CD14-positive monocyte (primary cell): ENCODE results near the gene CFAP74. TPM values are rescaled to one million over a fixed set of nuclear protein-coding genes. Genes with fewer than 3 reads are reported as not detected.

ENCODE experiments used
- DNase-seq, 3 donors: peaks; one replicate each; pipeline ENCODE4 v3.0.0-alpha.2; 2011 to 2022
- H2AFZ ChIP-seq: 2 replicates; pipeline ENCODE4 v1.6.0; 2012; ENCODE audit warnings: mild to moderate bottlenecking, low read depth, low read length, inconsistent platforms; ENCODE audit not compliant: insufficient read depth, poor library complexity, severe bottlenecking
- H3K27ac ChIP-seq, 2 donors: 1 replicate in 1 of 2; 2 replicates in 1 of 2; pipeline ENCODE4 v1.5.1; 2012 to 2013; ENCODE audit warnings: low read length in 2 of 2, control low read depth in 1 of 2, inconsistent platforms in 1 of 2, low read depth in 1 of 2, mild to moderate bottlenecking in 1 of 2
- H3K27me3 ChIP-seq, 2 donors: one replicate each; pipeline versions ENCODE4 v1.6.0 to v1.6.1; 2011 to 2013; ENCODE audit warnings: low read length in 2 of 2; ENCODE audit not compliant: control insufficient read depth in 2 of 2, insufficient read depth in 2 of 2
- H3K36me3 ChIP-seq, 2 donors: replicated peaks in 1 of 2; 1 replicate in 1 of 2; 2 replicates in 1 of 2; pipeline versions ENCODE4 v1.5.1 to v1.6.1; 2012 to 2013; ENCODE audit warnings: low read length in 2 of 2, control low read depth in 1 of 2, inconsistent platforms in 1 of 2, mild to moderate bottlenecking in 1 of 2; ENCODE audit not compliant: insufficient read depth in 2 of 2, control insufficient read depth in 1 of 2
- H3K4me1 ChIP-seq, 2 donors: 1 replicate in 1 of 2; 2 replicates in 1 of 2; pipeline versions ENCODE4 v1.5.1 to v1.6.1; 2012 to 2013; ENCODE audit warnings: low read length in 2 of 2, control low read depth in 1 of 2, inconsistent platforms in 1 of 2, mild to moderate bottlenecking in 1 of 2, moderate library complexity in 1 of 2; ENCODE audit not compliant: insufficient read depth in 2 of 2, control insufficient read depth in 1 of 2
- H3K4me2 ChIP-seq: replicated peaks from 2 replicates; pipeline ENCODE3; 2012; ENCODE audit warnings: low read length, moderate library complexity, mild to moderate bottlenecking; ENCODE audit not compliant: poor library complexity, severe bottlenecking; ENCODE audit errors: extremely low read depth
- H3K4me3 ChIP-seq, 3 experiments: fragments of 200-600 bp in 1 of 3; sonication (generic) in 1 of 3; replicated peaks in 1 of 3; 1 replicate in 2 of 3; 2 replicates in 1 of 3; pipeline ENCODE4 v1.5.1; 2011 to 2013; ENCODE audit warnings: low read length in 3 of 3, mild to moderate bottlenecking in 3 of 3, control low read depth in 2 of 3, low read depth in 2 of 3, inconsistent platforms in 1 of 3, moderate library complexity in 1 of 3
- H3K79me2 ChIP-seq: 2 replicates; pipeline ENCODE4 v1.6.0; 2012; ENCODE audit warnings: mild to moderate bottlenecking, control low read depth, inconsistent platforms, low read length, moderate library complexity; ENCODE audit not compliant: insufficient read depth
- H3K9ac ChIP-seq: 2 replicates; pipeline ENCODE4 v1.6.0; 2017; ENCODE audit warnings: low read length, mild to moderate bottlenecking; ENCODE audit not compliant: insufficient read depth, poor library complexity, severe bottlenecking
- H3K9me3 ChIP-seq, 2 donors: replicated peaks in 1 of 2; 1 replicate in 1 of 2; 2 replicates in 1 of 2; pipeline versions ENCODE4 v1.5.1 to v1.6.1; 2012 to 2013; ENCODE audit warnings: low read length in 2 of 2, control low read depth in 1 of 2; ENCODE audit not compliant: control insufficient read depth in 1 of 2, insufficient read depth in 1 of 2
- H4K20me1 ChIP-seq: 2 replicates; pipeline ENCODE4 v1.6.0; 2012; ENCODE audit warnings: mild to moderate bottlenecking, low read length, control low read depth, moderate library complexity; ENCODE audit not compliant: insufficient read depth
- H3K27ac Mint-ChIP-seq, 7 donors: one replicate each; pipeline ENCODE4 v1.8.0; 2020; ENCODE audit warnings: mild to moderate bottlenecking in 7 of 7, mixed read lengths in 7 of 7, moderate library complexity in 6 of 7, inconsistent platforms in 2 of 7
- H3K27me3 Mint-ChIP-seq, 3 donors: one replicate each; pipeline ENCODE4 v1.8.0; 2021 to 2022; ENCODE audit warnings: low read depth in 3 of 3, mild to moderate bottlenecking in 3 of 3, mixed read lengths in 3 of 3, moderate library complexity in 3 of 3, inconsistent platforms in 1 of 3
- H3K36me3 Mint-ChIP-seq, 2 donors: one replicate each; pipeline ENCODE4 v1.8.0; 2020; ENCODE audit warnings: mixed read lengths in 2 of 2, inconsistent platforms in 1 of 2, mild to moderate bottlenecking in 1 of 2
- H3K4me1 Mint-ChIP-seq: one replicate; pipeline ENCODE4 v1.8.0; 2020; ENCODE audit warnings: mild to moderate bottlenecking, mixed read lengths
- H3K4me3 Mint-ChIP-seq, 2 donors: one replicate each; pipeline ENCODE4 v1.8.0; 2020; ENCODE audit warnings: mild to moderate bottlenecking in 2 of 2, mixed read lengths in 2 of 2, moderate library complexity in 1 of 2
- H3K9me3 Mint-ChIP-seq, 7 donors: one replicate each; pipeline ENCODE4 v1.8.0; 2020 to 2022; ENCODE audit warnings: mixed read lengths in 7 of 7, mild to moderate bottlenecking in 6 of 7, moderate library complexity in 6 of 7, inconsistent platforms in 2 of 7
- CTCF ChIP-seq: fragments of 200-600 bp; IDR thresholded peaks from one replicate; pipeline ENCODE4 v1.8.0; 2022; ENCODE audit warnings: antibody characterized with exemption, mild to moderate bottlenecking
- WGBS: methylation state at CpG from one replicate; pipeline ENCODE4 v1.1.5; 2013; ENCODE audit warnings: missing lambda C conversion rate; ENCODE audit not compliant: insufficient coverage; 5-methylcytosine and 5-hydroxymethylcytosine counted together
- intact Hi-C, 2 donors: fragments of 100-400 bp; cut with micrococcal nuclease; formaldehyde crosslinking; loops; one replicate each; pipeline versions ENCODE4 v1.15.0 to v1.15.1; 2023
- polyA plus RNA-seq, 3 donors: library from polyadenylated mRNA; depleted of rRNA in 1 of 3; unstranded in 2 of 3; stranded (reverse) in 1 of 3; fragments of 300-500 nt in 2 of 3; fragments of >200 nt in 1 of 3; fragmentation: Illumina TruSeq in 2 of 3; gene quantifications; 1 replicate in 2 of 3; 2 replicates in 1 of 3; pipeline ENCODE4 v1.2.3, GENCODE V29; 2012 to 2021

The CFAP74 gene
- polyA plus RNA-seq, 3 donors: not detected

DNA sequence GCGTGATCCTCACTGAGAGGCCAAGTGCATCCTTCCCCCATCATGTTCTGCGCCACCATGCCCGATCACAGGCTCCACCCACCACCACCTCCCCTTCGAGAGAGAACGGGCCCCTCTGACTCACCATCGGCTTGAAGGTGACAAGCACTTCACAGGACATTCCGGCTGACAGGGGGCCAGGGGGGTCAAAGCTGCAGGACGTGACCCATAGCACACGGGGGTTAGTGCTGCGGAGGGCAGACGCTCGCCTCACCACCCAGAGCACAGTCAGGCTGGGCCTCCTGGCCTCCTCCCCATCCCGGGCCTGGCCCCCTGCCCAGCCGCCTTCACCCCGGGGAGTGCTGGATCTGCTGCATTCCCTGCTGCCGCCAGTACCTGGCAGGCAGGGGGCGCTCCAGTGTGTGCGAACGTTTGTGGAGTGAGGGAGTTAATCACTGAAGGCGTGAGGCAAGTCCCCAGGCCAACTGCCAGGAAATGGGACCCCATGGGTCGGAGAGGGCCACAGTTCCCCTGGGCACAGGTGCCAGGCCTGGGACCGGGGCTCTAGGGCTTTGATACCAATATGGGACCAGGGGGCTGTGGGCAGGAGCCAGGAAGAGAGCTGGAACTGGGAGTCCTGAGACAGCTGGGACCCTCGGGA, 43.6 kb downstream of the CFAP74 start:
- Mint-ChIP-seq H3K27ac (no peak overlapping the region), H3K4me3 (no peak overlapping the region), H3K36me3 (no peaks in the 10 kb centered on the region), H3K9me3 (peaks cover under 1 to 4% (median 2%) of the 10 kb centered on the region in 7 donors), H3K27me3 (peaks cover 17 to 33% (median 18%) of the 10 kb centered on the region in 3 donors), H3K4me1 (peaks cover under 1% of the 10 kb centered on the region)
- no peaks in the 10 kb centered on the region for H3K79me2 ChIP-seq
- H3K4me2 ChIP-seq: no peak overlapping the region
- intact Hi-C loops: loop anchor here (5.0 kb wide), 2 partner anchors 82 to 87 kb away; no protein-coding TSS in a partner anchor
- H4K20me1 ChIP-seq: no peaks in the 10 kb centered on the region
- H2AFZ ChIP-seq: no peak overlapping the region
- H3K27me3 ChIP-seq: peaks cover 0 to 3% of the 10 kb centered on the region in 2 donors
- WGBS: 4% methylated on average over 16 of the region's 23 CpGs
- DNase-seq: peak; percentile 33 to 63 (median 40)
- peak; percentile 75 for TF ChIP-seq CTCF
- H3K9me3 ChIP-seq: peaks cover 0 to under 1% of the 10 kb centered on the region in 2 donors
- peaks cover 6 to 8% of the 10 kb centered on the region in 2 donors for H3K4me1 ChIP-seq
- no peak overlapping the region for H3K9ac ChIP-seq
- H3K4me3 ChIP-seq: no peak overlapping the region
- H3K36me3 ChIP-seq: no peaks in the 10 kb centered on the region
- H3K27ac ChIP-seq: no peak overlapping the region

- 87% methylated on average over 3 of the region's 12 CpGs for WGBS
- Mint-ChIP-seq H3K4me1 (peaks cover 3% of the 10 kb centered on the region), H3K9me3 (peaks cover 3 to 8% (median 5%) of the 10 kb centered on the region in 7 donors), H3K27ac (no peak overlapping the region), H3K36me3 (no peaks in the 10 kb centered on the region), H3K4me3 (no peak overlapping the region), H3K27me3 (peaks cover 15 to 30% (median 17%) of the 10 kb centered on the region in 3 donors)
- TF ChIP-seq CTCF: no peak
- Histone ChIP-seq H3K9me3 (peaks cover 0 to 4% of the 10 kb centered on the region in 2 donors), H3K4me3 (no peak overlapping the region), H3K27ac (no peak overlapping the region), H3K79me2 (no peaks in the 10 kb centered on the region), H4K20me1 (no peaks in the 10 kb centered on the region), H3K36me3 (no peaks in the 10 kb centered on the region), H2AFZ (no peak overlapping the region), H3K27me3 (peaks cover 0 to 3% of the 10 kb centered on the region in 2 donors), H3K4me1 (peaks cover 6 to 8% of the 10 kb centered on the region in 2 donors), H3K4me2 (no peak overlapping the region), H3K9ac (no peak overlapping the region)
- DNase-seq: no peak
- intact Hi-C loops: no loop called here
Measured at GRCh38 chr1:1959459-1959839, 44.1 kb downstream of the CFAP74 start.
